B cell (primary cell): ENCODE results near the gene MRPL53. TPM values are rescaled to one million over a fixed set of nuclear protein-coding genes. Genes with fewer than 3 reads are reported as not detected.

Experiments used
- ATAC-seq: fragments of 200-7000 bp; cut with Tn5 transposase; one replicate; pipeline ENCODE4 v1.10.0; 2021; ENCODE audit warnings: low read depth, mild to moderate bottlenecking, moderate number of reproducible peaks, moderate library complexity
- CTCF ChIA-PET: fragments of 350-600 bp; sonication (Branson Sonifier 250); formaldehyde crosslinking; loops from one replicate; lab custom pipeline; 2021; ENCODE audit warnings: antibody characterized with exemption, inconsistent platforms; lab: Charles Lee
- POLR2A ChIA-PET: fragments of 350-600 bp; sonication (Branson Sonifier 250); formaldehyde crosslinking; loops from one replicate; lab custom pipeline; 2021; ENCODE audit warnings: antibody characterized with exemption; lab: Charles Lee
- DNase-seq: peaks from one replicate; pipeline ENCODE4 v3.0.0; 2013
- H2AFZ ChIP-seq: 2 replicates; pipeline ENCODE4 v1.6.1; 2012; ENCODE audit warnings: mild to moderate bottlenecking, low read depth, low read length; ENCODE audit not compliant: insufficient read depth, poor library complexity, severe bottlenecking
- H3K27ac ChIP-seq, 2 donors: 1 replicate in 1 of 2; 2 replicates in 1 of 2; pipeline ENCODE4 v1.5.1; 2012 to 2013; ENCODE audit warnings: low read length in 2 of 2, mild to moderate bottlenecking in 2 of 2, moderate library complexity in 1 of 2
- H3K27me3 ChIP-seq, 4 experiments: fragments of 200-600 bp in 1 of 4; sonication (generic) in 1 of 4; replicated peaks in 1 of 4; 1 replicate in 2 of 4; 2 replicates in 2 of 4; pipeline versions ENCODE4 v1.6.1 to v1.7.0; 2013 to 2016; ENCODE audit warnings: low read length in 3 of 4, mild to moderate bottlenecking in 2 of 4, mixed read lengths in 1 of 4, moderate library complexity in 1 of 4; ENCODE audit not compliant: insufficient read depth in 4 of 4, control insufficient read depth in 3 of 4; ENCODE audit errors: control extremely low read depth in 1 of 4
- H3K36me3 ChIP-seq, 2 experiments: replicated peaks in 1 of 2; 1 replicate in 1 of 2; 2 replicates in 1 of 2; pipeline versions ENCODE4 v1.6.1 to v1.7.1; 2013; ENCODE audit warnings: low read length in 1 of 2; ENCODE audit not compliant: insufficient read depth in 2 of 2, control insufficient read depth in 1 of 2; ENCODE audit errors: control extremely low read depth in 1 of 2, extremely low read depth in 1 of 2
- H3K4me1 ChIP-seq, 2 donors: fragments of 200-600 bp in 1 of 2; sonication (generic) in 1 of 2; 1 replicate in 1 of 2; 2 replicates in 1 of 2; pipeline versions ENCODE4 v1.5.1 to v1.6.1; 2013 to 2017; ENCODE audit warnings: low read length in 2 of 2; ENCODE audit not compliant: control insufficient read depth in 2 of 2, insufficient read depth in 2 of 2
- H3K4me2 ChIP-seq: replicated peaks from 2 replicates; pipeline ENCODE3; 2012; ENCODE audit warnings: mild to moderate bottlenecking, low read depth, low read length; ENCODE audit not compliant: poor library complexity, severe bottlenecking
- H3K4me3 ChIP-seq, 5 experiments: fragments of 200-600 bp in 1 of 5; sonication (generic) in 1 of 5; 1 replicate in 3 of 5; 2 replicates in 2 of 5; pipeline versions ENCODE4 v1.5.1 to v1.7.0; 2011 to 2016; ENCODE audit warnings: low read length in 4 of 5, mild to moderate bottlenecking in 4 of 5, low read depth in 2 of 5, control low read depth in 1 of 5, moderate library complexity in 1 of 5; ENCODE audit not compliant: insufficient read depth in 1 of 5; ENCODE audit errors: control extremely low read depth in 1 of 5, extremely low read depth in 1 of 5
- H3K79me2 ChIP-seq: fragments of 200-600 bp; sonication (generic); one replicate; pipeline ENCODE4 v1.6.0; 2016; ENCODE audit warnings: low read length; ENCODE audit not compliant: control insufficient read depth, insufficient read depth
- H3K9ac ChIP-seq: fragments of 200-600 bp; sonication (generic); 2 replicates; pipeline ENCODE4 v1.6.1; 2017; ENCODE audit warnings: mild to moderate bottlenecking, low read length, moderate library complexity
- H3K9me3 ChIP-seq, 3 donors: one replicate each; pipeline versions ENCODE4 v1.6.1 to v1.7.1; 2013; ENCODE audit warnings: low read length in 2 of 3; ENCODE audit not compliant: control insufficient read depth in 2 of 3, insufficient read depth in 1 of 3; ENCODE audit errors: control extremely low read depth in 1 of 3
- H4K20me1 ChIP-seq: 2 replicates; pipeline ENCODE4 v1.6.0; 2012; ENCODE audit warnings: mild to moderate bottlenecking, low read length; ENCODE audit not compliant: insufficient read depth, control insufficient read depth, poor library complexity, severe bottlenecking
- H3K27ac Mint-ChIP-seq: one replicate; pipeline ENCODE4 v1.8.0; 2021; ENCODE audit warnings: mixed read lengths
- H3K27me3 Mint-ChIP-seq: one replicate; pipeline ENCODE4 v1.8.0; 2021; ENCODE audit warnings: mixed read lengths
- H3K4me1 Mint-ChIP-seq: one replicate; pipeline ENCODE4 v1.8.0; 2021; ENCODE audit warnings: mixed read lengths
- H3K4me3 Mint-ChIP-seq: one replicate; pipeline ENCODE4 v1.8.0; 2021; ENCODE audit warnings: mixed read lengths
- H3K9me3 Mint-ChIP-seq: one replicate; pipeline ENCODE4 v1.8.0; 2022; ENCODE audit warnings: mixed read lengths; ENCODE audit not compliant: insufficient read depth
- CTCF ChIP-seq: fragments of 200-600 bp; IDR thresholded peaks from one replicate; pipeline ENCODE4 v1.8.0; 2022; ENCODE audit warnings: antibody characterized with exemption, mild to moderate bottlenecking
- EZH2 ChIP-seq: IDR thresholded peaks from 2 replicates; pipeline ENCODE4 v1.6.1; 2012; ENCODE audit warnings: borderline replicate concordance, low read depth, mild to moderate bottlenecking, moderate library complexity, low read length; ENCODE audit not compliant: insufficient read depth, poor library complexity, severe bottlenecking
- WGBS: methylation state at CpG from one replicate; pipeline ENCODE4 v1.1.5; 2013; ENCODE audit warnings: missing lambda C conversion rate; ENCODE audit not compliant: insufficient coverage; 5-methylcytosine and 5-hydroxymethylcytosine counted together
- intact Hi-C: fragments of 100-400 bp; cut with micrococcal nuclease; formaldehyde crosslinking; loops from one replicate; pipeline ENCODE4 v1.10.0; 2022
- polyA plus RNA-seq: library from polyadenylated mRNA; depleted of rRNA; stranded (reverse); fragments of >200 nt; gene quantifications from 2 replicates; pipeline ENCODE4 v1.2.3, GENCODE V29; 2012
- total RNA-seq, 2 donors: library from RNA; stranded (reverse); fragments of 120-200 nt in 1 of 2; gene quantifications; 1 replicate in 1 of 2; 2 replicates in 1 of 2; pipeline versions ENCODE4 v1.2.3 to v1.2.4, GENCODE V29; 2013 to 2022

The MRPL53 gene
- total and polyA plus RNA-seq, 2 donors (not counting 1 experiment from before 2014, with no cell fraction given) = 59.3 to 70.0 TPM

DNA sequence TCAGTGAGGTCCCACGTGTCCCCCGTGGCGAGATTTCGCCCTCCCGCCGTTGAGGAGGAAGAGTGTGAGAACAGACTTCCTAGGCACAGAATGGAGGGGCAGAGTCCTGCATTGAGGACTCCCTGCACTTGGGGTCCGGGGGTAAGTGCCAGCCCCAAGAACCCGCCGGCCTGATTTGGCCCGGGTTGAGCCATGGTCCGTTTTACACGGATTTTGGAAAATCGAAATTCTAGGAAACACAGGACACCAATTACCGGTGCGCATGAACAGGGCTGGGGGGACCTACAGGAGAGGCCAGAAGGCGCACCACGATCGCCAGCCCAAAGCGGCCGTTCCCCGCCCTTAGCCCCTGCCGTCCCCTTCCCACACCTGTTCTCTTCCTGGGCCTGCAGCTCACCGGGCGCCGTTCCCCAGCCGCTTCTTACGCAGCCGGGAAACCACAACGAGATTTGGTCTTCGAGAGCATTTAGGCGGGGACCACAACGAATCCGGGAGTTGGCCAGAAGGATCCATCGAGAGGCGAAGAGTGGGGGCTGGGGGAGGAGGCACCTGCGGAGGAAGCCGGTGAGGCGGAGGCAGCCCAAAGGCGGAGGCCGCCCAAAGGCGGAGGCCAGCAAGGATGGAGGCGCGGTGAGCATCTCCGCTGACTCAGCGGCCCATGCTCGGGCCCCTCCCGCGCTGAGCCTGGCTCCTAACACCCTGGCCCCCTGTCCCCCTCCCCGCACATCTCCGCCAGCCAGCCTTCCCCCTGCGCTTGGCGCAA is 41.3 kb upstream of the MRPL53 start:
- intact Hi-C loops = no loop called here

More for the DNA sequence above, 41.3 kb upstream of the MRPL53 start:
- Histone ChIP-seq H3K4me2 (peak overlapping the region; percentile 96), H4K20me1 (peaks cover 6% of the 10 kb centered on the region), H3K27ac (no peak overlapping the region), H2AFZ (peak overlapping the region; percentile 46), H3K79me2 (no peaks in the 10 kb centered on the region), H3K4me1 (peaks cover 36 to 48% of the 10 kb centered on the region in 2 donors), H3K4me3 (peak overlapping the region in 1 of 5 experiments; percentile 68), H3K9me3 (peaks cover 0 to 31% (median 1%) of the 10 kb centered on the region in 3 donors), H3K36me3 (no peaks in the 10 kb centered on the region), H3K27me3 (peaks cover 2 to 83% (median 56%) of the 10 kb centered on the region in 4 experiments), H3K9ac (peak overlapping the region; percentile 67)
- ATAC-seq (no peak), DNase-seq (peak; percentile 68)
- Mint-ChIP-seq H3K4me3 (peak overlapping the region; percentile 60), H3K4me1 (peaks cover 29% of the 10 kb centered on the region), H3K9me3 (no peaks in the 10 kb centered on the region), H3K27ac (peak overlapping the region; percentile 53), H3K27me3 (peaks cover 59% of the 10 kb centered on the region)
- ChIA-PET POLR2A (interaction anchor here (1.7 kb wide), 1 partner anchor 16 kb away, joined by 7 read pairs; the partner anchor contains the start of genes AUP1 and HTRA2), CTCF (interaction anchor here (0.8 to 1.6 kb wide), 3 partner anchors 10 to 74 kb away, joined by 3 to 4 read pairs (median 4); no protein-coding TSS in a partner anchor)
- no peak for TF ChIP-seq CTCF
- TF ChIP-seq EZH2 = peak; percentile 71
- WGBS = 6% methylated on average over 52 of the region's 52 CpGs
